A549 (cell line): ENCODE measurements around the gene ATG2A.

Experiments
- CEBPB ChIP-seq, 2 experiments: fragments of >200 bp in 1 of 2; sonication (Bioruptor Twin) in 1 of 2; formaldehyde crosslinking in 1 of 2; IDR thresholded peaks; 2 replicates each; pipeline ENCODE4 v1.6.1; 2012 to 2016
- EP300 ChIP-seq, 2 experiments: fragments of >200 bp; sonication (Bioruptor Twin); formaldehyde crosslinking; IDR thresholded peaks; 2 replicates in 1 of 2; 3 replicates in 1 of 2; pipeline ENCODE4 v1.6.1; 2016 to 2017
- MAFK ChIP-seq: fragments of 450-650 bp; IDR thresholded peaks from 2 replicates; pipeline ENCODE4 v1.6.1; 2014; ENCODE audit not compliant: partially characterized antibody
- MAX ChIP-seq: IDR thresholded peaks from 2 replicates; pipeline ENCODE4 v1.6.1; 2012
- MAZ ChIP-seq: fragments of 150-350 bp; IDR thresholded peaks from 2 replicates; pipeline ENCODE4 v1.6.1; 2014; ENCODE audit warnings: antibody characterized with exemption, low read depth, low read length, borderline replicate concordance
- SMC3 ChIP-seq: fragments of >200 bp; sonication (Bioruptor Twin); formaldehyde crosslinking; IDR thresholded peaks from 3 replicates; pipeline ENCODE4 v1.6.1; 2018; ENCODE audit warnings: inconsistent platforms

- TF ChIP-seq EP300 (IDR thresholded peaks at IDR 0.05), result no peak
- TF ChIP-seq MAX, result no peak
- no peak for TF ChIP-seq MAZ
- TF ChIP-seq MAFK, result no peak
- no peak for TF ChIP-seq CEBPB (IDR thresholded peaks at IDR 0.05)
- TF ChIP-seq SMC3, result no peak
Measured at GRCh38 chr11:64879244-64879900, 37.6 kb downstream of the ATG2A start.
